Sciatic nerve (tissue), 2 donors: Measurements from ENCODE around the gene EYA3. TPM values are rescaled to one million over a fixed set of nuclear protein-coding genes. Genes with fewer than 3 reads are reported as not detected.
"Not testable (repeated sequence)": the region's sequence is repeated elsewhere in the genome, so short reads cannot be mapped to it uniquely, and the experiment has no call there.

Experiments
- ATAC-seq: fragments of 200-7000 bp; cut with Tn5 transposase; one replicate; pipeline ENCODE4 v1.9.1; 2020; ENCODE audit warnings: mild to moderate bottlenecking, moderate library complexity
- DNase-seq: peaks from one replicate; pipeline ENCODE4 v3.0.0-alpha.2; 2020; ENCODE audit warnings: low spot score
- intact Hi-C: fragments of 100-400 bp; cut with DNase I; formaldehyde crosslinking; loops from one replicate; pipeline ENCODE4 v1.14.2; 2022
- total RNA-seq: library from RNA; stranded (reverse); fragmentation: NEBNext Ultra II Directional; extraction: Animal tissue kit (Norgen Biotek cat#: 25700); gene quantifications from one replicate; pipeline ENCODE4 v1.2.1, GENCODE V29; 2021
- donor health status: DM: no; HTN: no; CAD: no.
- donor health status: DM: no; HTN: no; CAD: no.

Gene EYA3
- total RNA-seq, 1 donor from 2014 or later, result 20.1 TPM

DNA sequence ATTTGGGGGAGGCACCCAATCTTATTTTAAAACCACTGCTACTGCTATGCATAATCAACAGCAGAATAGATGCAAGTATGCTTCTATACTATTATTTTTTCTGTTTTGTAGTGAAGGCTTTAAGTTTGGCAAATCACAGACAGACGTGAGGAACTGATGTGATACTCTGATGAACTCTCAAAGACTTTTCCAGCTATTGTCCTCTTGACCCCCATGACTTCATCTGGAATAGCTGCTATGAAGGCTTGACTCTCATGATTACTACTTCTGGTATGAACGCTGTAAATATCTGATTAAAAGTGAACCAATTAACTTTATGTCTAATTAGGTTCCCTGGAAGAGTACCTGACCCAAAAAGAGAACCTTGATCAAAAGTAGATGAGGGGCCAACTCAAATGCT is 49.1 kb downstream of the EYA3 start:
- intact Hi-C loops, result no loop called here
- no peak for DNase-seq
- no peak for ATAC-seq

GRCh38 chr1:28037946-28038345 is 50.5 kb downstream of the EYA3 start:
- DNase-seq (no peak), ATAC-seq (no peak)
- intact Hi-C loops, result no loop called here

DNA sequence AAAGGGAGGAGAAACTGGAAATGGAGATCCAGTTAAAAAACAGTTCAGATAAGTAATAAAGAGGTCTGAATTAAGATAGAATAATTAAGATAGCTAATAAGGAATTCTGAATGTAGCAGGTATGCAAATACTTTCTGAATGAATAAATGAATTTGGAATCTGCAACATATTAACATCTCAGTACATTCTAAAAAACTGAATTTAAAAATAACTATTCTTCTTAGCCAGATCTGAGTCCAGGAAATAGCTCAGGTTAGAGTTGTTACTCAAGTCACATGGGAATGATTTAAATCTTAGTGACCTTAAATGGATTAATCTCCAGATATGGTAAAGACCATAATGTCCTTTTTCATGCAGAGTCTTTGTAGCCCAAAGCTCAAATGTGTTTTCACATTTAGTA is 51.2 kb downstream of the EYA3 start:
- DNase-seq, result no peak
- no peak for ATAC-seq
- intact Hi-C loops, result no loop called here

DNA sequence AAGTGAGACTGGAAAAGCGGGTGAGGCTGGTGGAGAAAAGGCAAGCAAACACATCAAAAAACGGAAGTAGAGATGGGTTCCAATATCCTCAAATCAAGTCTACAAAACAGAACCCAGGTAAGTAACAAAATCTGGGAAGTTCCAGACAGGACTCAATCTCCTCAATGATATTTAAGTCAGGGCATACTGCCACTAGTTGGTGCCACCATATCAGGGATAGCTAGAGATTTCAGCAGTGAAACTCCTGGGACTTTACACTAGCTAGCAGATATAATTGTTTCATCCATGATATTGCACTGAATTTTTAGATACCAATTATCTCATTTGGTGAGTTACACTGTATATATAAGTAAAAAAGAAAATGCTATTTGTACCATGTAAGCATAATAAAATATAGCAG is 52.0 kb downstream of the EYA3 start:
- DNase-seq (no peak), ATAC-seq (no peak)
- intact Hi-C loops, result no loop called here

DNA sequence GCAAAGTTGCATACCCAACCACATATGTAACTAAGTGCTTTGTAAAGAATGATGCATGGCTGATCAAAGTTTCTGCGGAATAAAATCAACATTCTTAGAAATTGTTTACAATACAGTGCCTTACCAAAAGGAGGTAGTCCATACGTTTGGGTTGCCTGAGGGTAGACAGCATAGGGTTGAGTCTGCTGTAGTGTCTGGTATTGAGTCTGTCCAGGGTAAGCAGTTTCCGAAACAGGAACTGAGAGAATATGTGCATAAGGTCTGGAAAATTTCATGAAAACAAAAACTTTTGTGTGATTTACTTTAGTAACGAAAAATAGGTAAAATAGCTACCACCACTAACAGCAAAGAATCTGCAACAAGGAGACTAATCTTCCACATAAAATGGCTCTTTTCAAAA is 53.0 kb downstream of the EYA3 start:
- ATAC-seq, result no peak
- intact Hi-C loops, result no loop called here
- no peak for DNase-seq

- intact Hi-C loops, result no loop called here
- ATAC-seq (no peak), DNase-seq (no peak)
Observed at GRCh38 chr1:28032281-28032680, 56.1 kb downstream of the EYA3 start.

GRCh38 chr1:28031173-28031572 is 57.2 kb downstream of the EYA3 start:
- ATAC-seq, result no peak
- DNase-seq, result no peak
- intact Hi-C loops, result no loop called here

GRCh38 chr1:28028873-28029654 is 59.3 kb downstream of the EYA3 start:
- intact Hi-C loops, result no loop called here
- no peak for ATAC-seq
- DNase-seq, result no peak

DNA sequence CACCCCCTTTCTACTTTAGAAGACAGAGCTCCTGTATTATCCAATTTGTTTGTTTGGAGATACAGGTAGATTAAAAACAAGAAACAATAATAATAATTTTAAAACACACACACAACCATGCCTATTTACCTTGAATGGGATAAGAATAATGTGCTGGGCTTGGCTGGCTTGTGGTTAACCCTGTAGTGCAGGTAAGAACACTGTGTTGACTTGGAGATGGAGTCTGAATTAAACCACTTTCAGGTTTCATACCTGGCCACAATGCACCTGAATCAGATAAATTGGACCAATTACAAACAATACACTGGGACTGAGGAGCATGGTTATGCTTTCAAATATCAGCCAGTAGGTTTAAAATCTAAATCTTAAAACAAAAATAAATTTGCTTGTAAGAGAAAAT is 60.8 kb downstream of the EYA3 start:
- intact Hi-C loops, result no loop called here
- no peak for ATAC-seq

GRCh38 chr1:28027238-28027637 is 61.2 kb downstream of the EYA3 start:
- ATAC-seq (no peak), DNase-seq (no peak)
- intact Hi-C loops, result no loop called here

More for the DNA sequence above, 60.8 kb downstream of the EYA3 start:
- no peak for DNase-seq

GRCh38 chr1:28026329-28026728 is 62.1 kb downstream of the EYA3 start:
- ATAC-seq, result no peak
- intact Hi-C loops, result no loop called here

GRCh38 chr1:28021064-28021463 is 67.3 kb downstream of the EYA3 start:
- DNase-seq, result no peak
- intact Hi-C loops, result no loop called here
- no peak for ATAC-seq

More at GRCh38 chr1:28026329-28026728, 62.1 kb downstream of the EYA3 start:
- DNase-seq, result no peak

GRCh38 chr1:28010969-28011368 is 77.4 kb downstream of the EYA3 start:
- DNase-seq (no peak), ATAC-seq (no peak)
- intact Hi-C loops, result no loop called here

GRCh38 chr1:28003117-28003516 is 85.3 kb downstream of the EYA3 start:
- intact Hi-C loops, ATAC-seq, DNase-seq: not testable (repeated sequence)

GRCh38 chr1:28002600-28002999 is 85.8 kb downstream of the EYA3 start:
- ATAC-seq (no peak), DNase-seq (no peak)
- intact Hi-C loops, result no loop called here

DNA sequence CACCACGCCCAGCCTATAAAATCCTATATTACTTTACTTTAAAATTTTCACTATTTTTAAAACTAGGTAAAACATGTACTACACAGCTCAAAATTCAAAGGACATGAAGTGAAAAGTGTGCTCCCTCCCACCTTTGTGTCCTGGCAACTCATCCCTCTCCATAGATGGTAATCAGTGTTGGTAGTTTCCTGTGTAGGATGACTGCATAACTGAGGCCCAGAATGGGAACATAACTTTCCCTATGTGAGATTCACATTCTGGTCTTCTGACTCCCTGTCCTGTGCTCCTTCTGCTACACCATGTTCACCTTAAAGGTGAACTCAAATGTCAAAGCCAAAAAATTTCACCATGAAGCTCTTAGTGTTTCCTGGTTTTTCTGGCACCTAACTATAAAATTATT is 89.4 kb downstream of the EYA3 start:
- intact Hi-C loops, result no loop called here
- no peak for ATAC-seq

GRCh38 chr1:27994526-27994925 is 93.9 kb downstream of the EYA3 start:
- DNase-seq, intact Hi-C loops, ATAC-seq: not testable (repeated sequence)

More for the DNA sequence above, 89.4 kb downstream of the EYA3 start:
- DNase-seq, result no peak

DNA sequence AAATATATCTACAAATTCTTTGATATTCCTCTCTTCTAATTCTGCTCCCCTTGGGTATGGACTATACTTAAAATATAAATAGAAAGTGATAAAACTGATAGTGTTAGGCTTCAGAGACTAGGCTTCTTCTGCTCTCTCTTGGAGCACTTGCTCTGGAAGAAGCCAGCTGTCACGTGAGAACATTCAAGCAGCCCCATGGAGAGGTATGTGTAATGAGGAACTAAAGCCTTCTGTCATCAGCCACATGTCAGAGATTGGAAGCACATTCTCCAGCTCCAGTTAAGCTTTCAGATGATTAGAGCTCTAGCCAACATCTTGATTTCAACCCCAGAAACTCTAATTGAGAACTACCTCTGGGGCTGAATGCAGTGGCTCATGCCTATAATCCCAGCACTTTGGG is 94.3 kb downstream of the EYA3 start:
- DNase-seq (no peak), ATAC-seq (no peak)
- intact Hi-C loops, result no loop called here

GRCh38 chr1:27993241-27993640 is 95.2 kb downstream of the EYA3 start:
- intact Hi-C loops, result no loop called here
- no peak for DNase-seq
- ATAC-seq, result no peak

GRCh38 chr1:27992276-27992675 is 96.1 kb downstream of the EYA3 start:
- intact Hi-C loops, result no loop called here
- no peak for DNase-seq
- no peak for ATAC-seq

GRCh38 chr1:27990920-27991537 is 97.4 kb downstream of the EYA3 start:
- intact Hi-C loops, result no loop called here
- ATAC-seq (no peak), DNase-seq (no peak)
